Activated CD4-positive, alpha-beta T cell treated with anti-CD3 and anti-CD28 coated beads, Interleukin-2, Interleukin-6, amounts not matched to agents 100 ng/mL and 50 ng/mL, durations not matched to agents 16 hours and 8 hours (primary cell): Measurements from ENCODE around the gene DDX24.

Source experiments
- DNase-seq: peaks from one replicate; pipeline ENCODE4 v3.0.0-alpha.2; 2020

DDX24 gene

DNA sequence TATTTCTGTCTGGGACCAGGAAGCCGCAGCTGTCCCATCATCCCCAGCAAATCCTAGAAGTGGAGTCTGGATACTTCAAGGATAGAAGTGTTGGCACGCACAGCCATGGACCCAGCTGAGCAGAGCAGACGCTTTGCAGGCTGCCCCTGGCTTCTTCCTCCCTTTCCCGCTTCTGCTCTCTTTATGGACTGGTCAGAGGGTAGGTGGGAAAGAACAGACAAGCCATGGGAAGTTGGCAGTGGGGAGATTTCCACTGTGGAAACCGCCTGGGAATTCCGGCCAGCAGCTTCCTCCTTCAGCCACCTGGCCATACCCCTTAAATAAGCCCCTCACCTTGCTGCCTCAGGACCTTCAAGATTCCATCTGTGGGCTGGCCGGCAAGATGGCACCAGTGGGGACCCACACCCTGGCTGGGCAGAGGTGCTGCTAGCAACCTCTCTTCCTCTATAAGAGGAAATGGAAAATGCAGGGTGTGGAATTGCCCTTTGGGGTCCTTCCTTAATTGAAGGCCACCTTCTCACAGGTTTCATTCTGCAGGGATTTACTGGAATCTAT lies 34.2 kb downstream of the DDX24 start:
- no peak for DNase-seq

DNA sequence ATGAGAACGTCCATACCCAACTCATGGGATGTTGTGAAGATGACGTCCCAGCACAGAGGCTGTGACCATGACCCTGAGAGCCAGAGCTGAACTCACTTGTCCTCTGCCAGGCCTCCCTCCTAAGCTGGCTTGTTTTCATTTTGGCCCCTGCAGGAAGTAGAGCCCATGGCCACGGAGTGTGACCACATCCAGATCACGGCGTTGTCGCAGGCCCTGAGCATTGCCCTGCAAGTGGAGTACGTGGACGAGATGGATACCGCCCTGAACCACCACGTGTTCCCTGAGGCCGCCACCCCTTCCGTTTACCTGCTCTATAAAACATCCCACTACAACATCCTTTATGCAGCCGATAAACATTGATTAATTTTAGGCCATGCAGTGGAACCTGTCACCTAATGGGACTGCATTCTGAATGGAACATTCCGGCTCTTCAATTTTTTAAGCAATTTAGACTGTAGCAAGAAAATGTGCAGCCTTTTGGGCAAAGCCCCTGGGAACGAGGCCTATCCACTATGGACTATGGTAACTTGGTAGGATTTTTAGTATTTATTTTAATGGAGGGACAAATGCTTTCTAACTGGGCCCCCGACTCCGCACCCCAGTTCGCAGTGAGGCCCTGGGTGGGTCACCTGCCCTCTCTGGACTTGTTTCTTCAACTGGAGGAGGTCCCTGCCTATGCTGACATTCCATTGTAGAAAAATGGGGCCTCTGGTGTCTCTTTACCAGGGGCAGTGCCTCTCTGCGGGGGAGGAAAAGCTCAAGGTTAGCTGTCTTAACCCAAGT lies 35.2 kb downstream of the DDX24 start:
- DNase-seq = no peak

DNA sequence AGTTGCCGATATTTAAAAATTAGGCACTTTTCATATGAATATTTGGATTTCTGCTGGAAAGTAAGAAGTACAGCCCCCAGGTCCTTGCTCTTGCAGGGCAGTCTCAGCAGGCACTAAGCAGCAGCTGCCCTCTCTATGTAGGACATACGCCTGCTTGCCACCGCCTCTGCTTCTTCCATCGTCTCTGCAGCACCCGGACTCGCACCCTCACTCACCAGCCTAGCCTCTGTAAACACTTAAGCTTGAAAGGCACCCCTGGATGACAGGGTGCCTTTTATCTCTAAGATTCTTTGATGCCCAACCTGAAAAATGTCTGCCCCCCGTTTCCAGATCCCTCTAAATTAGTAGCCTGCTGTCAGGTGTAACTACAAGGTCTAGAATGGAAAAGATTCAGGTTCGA lies 35.9 kb downstream of the DDX24 start:
- no peak for DNase-seq

DNA sequence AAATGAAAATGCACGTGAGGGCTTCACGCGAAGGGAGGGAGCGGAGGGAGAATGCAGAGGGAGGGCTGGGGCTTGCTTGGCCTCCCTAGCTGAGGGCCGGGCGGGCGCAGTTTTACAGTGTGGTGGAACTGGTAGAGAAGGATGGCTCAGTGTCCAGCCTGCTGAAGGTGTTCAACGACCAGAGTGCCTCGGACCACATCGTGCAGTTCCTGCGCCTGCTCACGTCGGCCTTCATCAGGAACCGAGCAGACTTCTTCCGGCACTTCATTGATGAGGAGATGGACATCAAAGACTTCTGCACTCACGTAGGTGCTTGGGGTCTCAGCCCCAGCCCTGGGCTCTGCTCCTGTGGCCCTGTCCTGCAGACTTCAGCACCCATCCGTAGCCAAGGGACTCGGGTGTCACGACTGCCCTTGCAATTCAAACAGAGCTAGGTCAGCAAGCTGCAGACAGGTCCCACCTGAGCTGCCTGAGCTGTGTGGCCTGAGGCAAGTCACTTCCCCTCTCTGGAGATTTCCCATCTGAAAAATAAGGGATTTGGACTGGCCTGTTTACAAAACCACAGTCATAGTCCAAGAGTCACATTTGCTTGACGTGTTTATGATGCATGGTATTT lies 36.4 kb downstream of the DDX24 start:
- no peak for DNase-seq

DNA sequence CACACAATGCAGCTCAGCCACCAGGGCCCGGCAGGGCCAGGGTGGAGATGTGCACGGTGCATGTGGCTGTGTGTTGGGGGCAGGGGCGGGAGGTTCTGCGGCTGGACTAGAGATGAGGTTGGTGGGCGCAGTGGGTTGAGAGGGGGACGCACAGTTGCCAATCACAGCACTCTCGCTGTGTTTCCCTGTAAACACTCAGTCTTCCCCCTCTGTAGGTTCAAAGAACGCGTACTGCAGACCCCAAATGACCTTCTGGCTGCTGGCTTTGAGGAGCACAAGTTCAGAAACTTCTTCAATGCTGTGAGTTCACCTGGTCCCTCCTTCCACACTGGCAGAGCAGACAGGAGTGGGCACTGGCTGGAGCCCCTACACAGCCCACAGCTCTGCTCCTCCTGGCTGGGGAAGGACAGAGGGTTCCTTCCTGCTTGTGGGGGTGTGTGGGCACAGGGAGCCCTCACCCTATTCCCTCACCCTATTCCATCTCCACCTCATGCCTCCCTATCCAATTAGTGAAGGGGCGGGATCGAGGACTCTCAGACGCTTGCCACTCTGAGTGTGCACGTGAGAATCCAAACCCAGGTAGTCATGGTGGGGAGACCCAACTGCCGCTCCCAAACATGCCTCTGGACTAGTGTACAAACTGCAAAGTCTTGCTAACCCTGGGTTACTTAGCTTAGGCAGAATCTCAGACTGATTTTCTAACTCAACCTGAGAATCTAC lies 37.1 kb downstream of the DDX24 start:
- no peak for DNase-seq

DNA sequence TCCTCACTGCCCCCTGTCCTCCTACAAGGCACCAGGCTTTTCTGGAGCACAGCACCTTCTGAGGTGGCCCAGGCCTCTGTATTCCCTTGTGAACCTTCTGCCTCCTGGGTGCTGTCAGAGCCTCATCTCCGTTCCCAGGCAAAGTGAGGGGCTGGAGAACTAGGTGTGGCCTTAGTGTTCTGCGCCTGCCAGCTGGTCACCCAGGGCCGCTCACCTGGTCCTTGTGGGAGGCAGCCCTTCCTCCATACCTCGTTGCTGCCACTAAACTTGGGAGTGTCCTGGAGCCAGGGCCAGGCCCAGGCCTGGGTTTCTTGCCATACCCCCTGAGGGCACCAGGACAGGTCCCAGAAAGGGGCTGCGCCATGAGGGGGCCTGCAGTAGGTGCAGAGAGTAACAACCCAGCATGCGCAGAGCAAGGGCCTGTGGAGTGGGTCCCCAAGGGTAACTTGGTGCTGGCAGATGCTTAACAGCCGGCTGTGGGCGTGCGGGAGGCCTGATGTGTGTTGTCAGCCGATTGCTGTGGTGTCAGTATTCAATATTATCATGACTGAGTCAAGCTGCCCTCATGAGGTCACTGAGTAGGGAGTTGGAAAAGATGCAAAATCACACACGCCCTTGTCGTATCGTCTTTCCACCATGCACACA lies 37.8 kb downstream of the DDX24 start:
- DNase-seq = no peak

DNA sequence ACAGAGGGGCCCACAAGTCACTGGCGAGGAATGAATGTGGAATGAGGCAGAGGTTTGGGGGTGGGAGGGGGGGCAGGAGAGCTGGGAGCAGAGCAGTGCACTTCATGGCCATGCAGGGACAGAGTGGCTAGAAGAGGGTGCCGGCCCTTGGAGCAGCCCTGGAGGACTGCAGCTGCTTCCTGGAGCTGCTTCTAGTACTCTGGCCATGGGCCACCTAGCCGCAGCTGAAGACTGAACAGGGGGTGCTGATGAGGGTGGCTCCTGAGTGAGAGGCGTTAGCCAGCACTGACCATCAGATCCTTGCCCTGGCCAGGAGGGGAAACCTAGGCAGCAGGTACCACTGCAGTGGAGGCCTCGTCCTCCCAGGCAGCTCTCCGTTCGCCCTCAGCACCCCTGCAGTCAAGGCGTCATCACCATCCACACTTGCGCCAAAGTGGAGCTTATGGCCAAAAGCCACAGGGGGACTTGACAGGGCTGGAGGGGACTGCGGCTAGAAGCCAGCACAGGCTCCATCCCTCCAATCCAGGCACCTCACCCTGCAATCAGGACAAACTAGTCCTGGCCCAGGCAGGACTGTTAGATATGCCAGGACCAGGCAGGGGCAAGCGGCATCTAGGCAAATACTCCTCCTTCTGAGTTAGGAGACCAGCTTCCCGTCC lies 38.4 kb downstream of the DDX24 start:
- no peak for DNase-seq

DNA sequence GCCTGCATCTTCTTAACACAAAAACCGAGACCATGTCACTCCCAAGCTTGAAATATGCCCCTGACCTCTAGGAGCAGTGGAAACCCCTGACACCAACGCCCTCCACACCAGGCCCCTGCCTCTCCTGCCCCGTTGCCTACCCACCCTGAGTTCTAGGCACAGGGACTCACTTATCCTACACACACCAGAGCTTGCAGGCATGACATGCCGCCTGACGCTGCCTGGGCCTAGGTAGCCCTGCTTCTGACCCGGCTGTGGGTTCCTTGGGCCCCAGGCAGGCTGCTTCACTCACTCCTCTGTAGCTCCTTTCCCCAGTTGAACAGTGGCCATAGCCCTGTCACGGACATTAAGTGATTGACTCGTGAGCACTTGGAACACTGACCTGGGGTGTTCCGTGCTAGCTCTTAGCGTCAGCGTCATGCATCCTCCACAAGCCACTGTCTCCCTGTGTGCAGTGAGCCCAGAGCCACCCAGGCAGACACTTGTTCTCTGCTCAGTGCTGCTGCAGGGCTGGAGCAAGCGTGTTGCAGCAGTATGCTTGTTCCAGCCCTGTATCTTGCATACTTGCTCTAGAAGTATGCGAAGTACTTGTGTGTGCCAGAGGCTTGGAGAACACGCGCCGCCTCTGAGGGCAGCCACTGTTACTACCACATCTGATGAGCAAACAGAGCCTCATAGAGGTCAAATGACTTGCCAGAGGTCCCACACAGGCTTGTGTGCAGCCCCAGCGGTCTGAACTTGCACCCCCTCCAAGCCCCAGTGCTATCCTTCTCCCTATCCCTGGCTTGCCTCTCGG lies 39.3 kb downstream of the DDX24 start:
- DNase-seq = no peak

DNA sequence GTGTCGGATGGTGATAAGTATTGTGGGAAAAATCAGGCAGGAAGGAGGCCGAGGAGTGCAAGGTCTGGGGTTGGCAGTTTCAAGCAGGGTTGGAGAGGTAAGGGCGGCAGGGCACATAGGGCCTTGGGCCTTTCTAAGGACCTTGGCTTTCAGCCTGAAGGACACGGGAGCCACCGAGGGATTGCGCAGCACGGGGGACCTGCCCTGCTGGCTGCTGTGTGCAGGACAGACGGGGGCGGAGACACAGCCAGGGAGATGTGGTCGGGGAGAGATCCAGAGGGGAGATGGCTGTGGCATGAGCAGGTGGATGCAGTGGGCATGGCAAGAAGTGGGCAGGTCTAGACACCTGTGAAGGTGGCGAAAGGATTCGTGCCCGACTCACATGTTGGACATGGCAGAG lies 40.2 kb downstream of the DDX24 start:
- DNase-seq = no peak

DNA sequence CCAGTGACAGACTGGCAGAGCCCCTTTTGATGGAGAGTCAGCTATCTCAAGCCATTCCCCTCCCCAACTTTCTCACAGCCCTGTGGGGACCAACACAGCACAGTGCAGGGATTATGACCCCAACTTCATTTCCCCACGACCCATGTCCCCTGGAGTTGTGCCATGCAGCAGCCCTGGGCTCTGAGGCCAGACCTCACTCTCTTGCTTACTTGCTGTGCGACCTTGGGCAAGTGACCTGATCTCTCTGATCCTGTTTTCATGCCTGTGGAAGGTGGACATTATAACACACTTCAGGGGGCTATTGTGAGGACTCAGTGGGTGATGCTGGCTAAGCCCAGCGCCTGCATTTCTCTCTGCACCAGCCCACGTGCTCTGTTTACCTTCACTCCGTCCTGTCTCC lies 40.8 kb downstream of the DDX24 start:
- DNase-seq = no peak

DNA sequence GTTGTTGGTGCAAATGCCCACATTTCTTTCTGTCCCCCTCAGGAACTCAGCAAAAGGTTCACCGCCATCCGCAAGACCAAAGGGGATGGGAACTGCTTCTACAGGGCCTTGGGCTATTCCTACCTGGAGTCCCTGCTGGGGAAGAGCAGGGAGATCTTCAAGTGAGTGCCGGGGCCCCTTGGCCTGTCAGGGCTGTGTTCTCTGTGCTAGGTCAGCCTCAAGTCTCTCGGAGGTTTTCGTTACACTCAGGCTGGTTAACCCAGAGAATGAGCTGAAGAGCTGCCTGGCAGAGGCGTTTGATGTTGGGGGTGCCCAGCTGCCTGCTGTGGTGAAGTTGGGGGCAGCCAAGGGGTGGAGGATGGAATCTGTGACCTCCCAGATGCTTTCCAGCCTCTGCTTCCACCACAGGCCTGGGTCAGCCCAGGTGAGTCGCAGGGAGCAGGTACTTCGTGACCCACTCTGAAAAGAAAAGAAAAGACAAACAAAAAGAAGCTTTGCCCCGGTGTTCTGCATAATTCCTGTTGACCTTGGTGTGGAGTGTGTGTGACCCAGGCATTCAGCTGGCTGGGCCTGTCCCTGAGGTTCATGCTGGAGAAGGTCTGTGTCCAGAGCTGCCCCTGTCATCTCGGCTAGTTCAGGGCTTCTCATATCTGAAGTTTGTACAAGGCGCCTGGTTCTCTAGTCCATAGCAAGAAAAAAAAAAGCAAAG lies 41.9 kb downstream of the DDX24 start:
- no peak for DNase-seq

DNA sequence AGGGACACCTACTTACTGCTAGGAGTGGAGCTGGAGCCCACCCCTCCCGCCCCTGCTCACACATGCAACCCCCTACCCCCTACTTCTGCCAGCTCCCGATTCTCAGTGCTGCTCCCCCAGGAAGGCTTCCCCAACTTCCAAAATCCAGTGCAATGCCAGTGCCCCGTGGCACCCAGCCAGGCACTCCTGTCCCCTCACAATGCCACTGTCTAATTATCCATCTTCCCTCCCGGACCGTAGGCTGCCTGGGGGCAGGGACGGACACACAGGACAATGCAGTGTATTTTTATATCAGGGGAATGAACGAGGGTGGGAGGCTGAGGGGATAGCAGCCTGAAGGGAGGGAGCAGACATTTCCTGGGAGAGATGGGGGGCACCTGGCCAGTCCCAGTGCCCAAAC lies 42.5 kb downstream of the DDX24 start:
- DNase-seq = no peak

DNA sequence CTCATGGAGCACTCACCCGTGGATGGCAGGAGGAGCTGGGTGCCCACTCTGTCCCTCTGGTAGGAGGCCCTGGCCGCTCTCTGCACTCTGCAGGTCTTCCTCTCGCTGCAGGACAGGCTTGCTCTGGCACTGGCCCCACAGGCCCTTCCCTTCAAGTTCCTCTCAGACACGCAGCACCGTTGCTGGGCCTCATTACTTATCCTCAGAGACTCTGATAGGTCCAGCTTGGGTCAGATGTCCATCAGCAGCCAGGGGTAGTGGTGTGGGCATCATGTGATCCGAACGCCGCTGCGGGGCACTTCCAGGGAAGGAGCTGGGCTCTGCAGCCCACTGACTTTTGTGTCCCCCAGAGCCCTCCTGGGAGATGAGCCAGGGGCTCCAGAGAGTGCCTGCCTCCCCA lies 43.0 kb downstream of the DDX24 start:
- DNase-seq = no peak

DNA sequence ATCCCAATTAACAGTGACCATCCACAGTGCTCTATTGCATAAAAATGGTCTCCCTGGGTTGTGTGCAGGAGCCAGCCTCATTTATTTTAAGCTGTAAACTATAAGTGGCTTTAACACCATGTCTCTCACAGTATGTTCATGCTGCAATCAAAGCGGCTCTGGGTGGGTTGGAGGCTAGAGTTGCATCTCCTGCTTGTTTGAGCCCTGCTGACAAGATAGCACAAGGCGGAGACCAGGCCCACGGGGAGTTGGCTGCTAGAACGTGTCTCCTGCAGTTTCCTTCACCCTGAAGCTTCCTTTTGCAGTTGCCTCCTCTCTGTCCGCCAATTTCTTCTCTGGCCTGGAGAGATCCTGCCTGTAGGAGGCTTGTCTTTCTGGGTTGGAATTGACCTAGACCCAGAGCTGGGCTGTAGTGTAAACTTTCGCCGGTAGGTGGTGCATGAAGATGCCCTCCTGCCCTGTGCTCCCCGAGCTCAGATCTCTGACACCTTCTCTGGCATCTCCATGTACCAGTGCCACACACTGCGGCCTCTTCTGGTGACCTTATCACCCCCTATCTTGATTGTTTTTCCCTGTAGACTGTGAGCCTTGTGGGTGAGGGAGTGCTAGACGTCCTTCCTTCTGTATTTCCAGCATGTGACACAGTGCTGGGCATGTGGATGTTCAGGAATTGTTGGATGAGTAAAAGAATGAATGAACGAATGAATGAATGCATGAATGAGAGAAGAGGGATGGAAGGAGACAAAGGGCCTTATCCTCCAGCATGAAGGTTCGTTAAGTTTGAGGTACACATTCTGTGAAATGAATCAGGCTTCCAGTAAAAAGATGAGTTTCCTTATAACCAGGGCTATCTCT lies 44.5 kb downstream of the DDX24 start:
- DNase-seq = peak; percentile 87

DNA sequence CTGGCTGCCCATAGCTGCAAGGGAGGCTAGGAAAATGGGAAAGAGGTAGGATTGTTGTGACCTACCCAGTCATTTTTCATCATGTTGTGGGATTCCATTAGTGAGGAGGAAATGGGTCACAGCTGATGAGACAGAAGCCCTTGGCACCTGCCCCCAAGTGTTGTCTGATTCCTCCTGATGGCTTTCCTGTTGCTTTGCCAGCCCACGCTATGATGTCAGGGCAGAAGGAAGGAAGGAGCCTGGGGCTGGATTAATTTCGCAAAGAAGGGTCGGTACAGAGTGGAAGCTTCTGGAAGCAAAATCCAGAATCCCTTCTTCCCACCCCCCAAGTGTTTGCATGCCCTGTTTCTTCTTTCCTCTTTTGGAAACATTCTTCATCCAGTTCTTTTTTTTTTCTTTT lies 46.1 kb downstream of the DDX24 start:
- no peak for DNase-seq

DNA sequence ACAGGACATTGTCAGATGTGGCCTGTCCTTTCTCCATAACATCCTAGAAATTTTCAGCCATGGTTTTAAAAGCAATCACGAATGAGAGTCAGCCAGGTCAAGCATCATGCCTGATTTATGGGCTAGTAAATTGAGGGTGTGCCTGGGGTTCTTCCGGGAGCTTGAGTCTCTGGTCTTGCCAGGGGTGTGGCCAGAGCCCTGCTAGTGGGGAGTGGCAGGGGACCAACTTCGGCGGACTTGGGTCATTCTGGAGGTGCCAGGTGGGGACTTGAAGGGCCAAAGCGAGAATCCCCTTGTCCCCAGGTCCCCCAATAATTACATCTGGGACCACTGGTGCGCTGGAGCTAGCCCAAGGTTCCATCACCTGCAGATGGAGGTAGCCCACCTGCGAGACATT lies 49.1 kb downstream of the DDX24 start:
- DNase-seq = no peak

DNA sequence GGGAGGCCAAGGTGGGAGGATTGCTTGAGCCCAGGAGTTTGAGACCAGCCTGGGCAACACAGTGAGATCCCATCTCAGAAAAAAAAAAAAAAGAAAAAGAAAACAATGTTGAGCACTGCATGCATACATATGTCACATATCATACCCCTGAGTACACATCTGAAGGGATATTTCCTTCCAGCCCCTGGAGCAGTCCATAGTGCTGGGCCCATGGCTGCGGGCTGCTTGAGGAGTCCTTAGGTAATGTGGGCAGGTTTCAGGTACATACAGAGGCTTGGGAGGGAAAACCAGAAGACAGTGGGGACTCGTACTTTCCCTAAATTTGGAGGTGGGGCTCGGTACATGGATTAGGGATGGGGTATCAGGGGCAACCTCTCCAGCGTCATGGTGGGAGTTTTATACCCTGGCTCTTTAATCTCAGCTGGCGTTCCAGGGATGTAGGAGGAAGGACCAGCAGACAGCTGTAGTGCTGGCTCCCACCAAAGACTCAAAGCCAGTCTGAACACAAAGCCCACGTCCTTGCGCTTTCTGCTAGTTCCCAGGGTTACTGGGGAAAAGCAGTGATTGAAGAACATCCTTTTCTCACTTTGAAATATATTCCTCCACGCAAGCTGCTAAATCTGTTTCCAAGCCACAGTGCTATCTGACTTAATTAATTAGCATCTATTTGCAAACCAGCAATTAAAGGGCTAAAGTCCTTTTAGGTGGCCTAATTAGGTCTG lies 49.7 kb downstream of the DDX24 start:
- no peak for DNase-seq

DNA sequence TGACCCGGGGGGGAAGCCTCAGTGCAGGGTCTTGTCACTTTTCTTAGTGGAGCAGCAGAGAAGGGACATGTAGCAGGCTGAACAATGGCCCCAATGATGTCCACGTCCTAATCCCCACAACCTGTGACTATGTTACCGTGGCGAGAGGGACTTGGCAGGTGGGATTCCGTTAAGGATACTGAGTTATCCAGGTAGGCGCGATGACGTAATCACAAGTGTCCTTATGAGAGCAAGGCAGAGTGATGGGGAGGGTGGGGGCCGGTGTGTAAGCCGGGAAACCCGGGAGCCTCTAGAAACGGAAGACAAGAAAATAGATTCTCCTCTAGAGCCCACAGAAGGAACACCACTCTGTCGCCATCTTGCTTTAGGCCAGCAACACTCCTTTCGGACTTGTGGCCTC lies 50.4 kb downstream of the DDX24 start:
- no peak for DNase-seq

DNA sequence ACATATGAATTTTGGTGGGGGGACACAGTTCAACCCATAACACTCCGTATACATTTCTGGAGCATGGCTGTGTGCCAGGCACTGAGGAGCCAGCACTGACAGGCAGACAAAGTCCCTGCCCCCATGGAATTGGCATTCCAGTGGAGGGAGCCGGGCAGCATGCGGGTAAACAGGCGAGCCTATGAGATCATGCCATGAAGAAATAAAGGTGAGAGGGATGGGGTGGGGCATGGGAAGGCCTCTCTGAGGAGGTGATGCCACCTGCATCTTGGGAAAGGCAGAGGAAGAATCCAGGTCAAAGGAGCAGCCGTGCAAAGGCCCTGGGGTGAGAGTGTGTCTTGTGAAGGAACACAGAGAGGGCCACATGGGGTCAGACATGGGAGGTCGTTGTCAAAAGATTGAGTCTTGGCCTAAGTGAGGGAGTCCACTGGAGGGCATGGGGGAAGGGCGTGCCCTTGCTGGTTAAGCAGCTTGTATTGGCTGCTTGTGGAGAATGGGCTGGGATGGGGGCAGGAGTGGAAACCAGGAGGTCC lies 51.3 kb downstream of the DDX24 start:
- no peak for DNase-seq
